HCT116 (cell line): ENCODE measurements around the gene CDKAL1.

Source experiments
- CTCF ChIP-seq, 3 experiments: fragments of 200-600 bp in 1 of 3; sonication (generic) in 1 of 3; IDR thresholded peaks in 2 of 3; conservative IDR thresholded peaks in 1 of 3; 2 replicates each; pipeline ENCODE4 v1.5.1; 2012 to 2017; ENCODE audit warnings: low read depth in 2 of 3, low read length in 2 of 3, antibody characterized with exemption in 1 of 3, borderline replicate concordance in 1 of 3, control low read depth in 1 of 3, mild to moderate bottlenecking in 1 of 3, mixed read lengths in 1 of 3, mixed run types in 1 of 3, moderate library complexity in 1 of 3; ENCODE audit not compliant: insufficient read depth in 1 of 3
- POLR2A ChIP-seq: IDR thresholded peaks from 2 replicates; pipeline ENCODE4 v1.7.0; 2011; ENCODE audit warnings: borderline replicate concordance; ENCODE audit not compliant: insufficient read depth, insufficient read length; ENCODE audit errors: extremely low read depth
- POLR2AphosphoS5 ChIP-seq: IDR thresholded peaks from 2 replicates; pipeline ENCODE4 v1.6.1; 2011; ENCODE audit warnings: mild to moderate bottlenecking, low read depth, low read length, moderate library complexity
- REST ChIP-seq: IDR thresholded peaks from 2 replicates; pipeline ENCODE4 v1.6.1; 2012; ENCODE audit warnings: low read depth

GRCh38 chr6:21281366-21281765, 747.1 kb downstream of the CDKAL1 start:
- no peak for TF ChIP-seq CTCF (IDR thresholded peaks at IDR 0.05 in 2 of 3, conservative IDR thresholded peaks at IDR 0.05 in 1 of 3; ENCODE audit: borderline replicate concordance in 1 of 3, insufficient read depth in 1 of 3, low read depth in 2 of 3, low read length in 2 of 3)
- no peak for TF ChIP-seq POLR2AphosphoS5
- TF ChIP-seq REST, result no peak
- TF ChIP-seq POLR2A, result no peak
